Measurements from ENCODE around the gene UBE4B.

DNA sequence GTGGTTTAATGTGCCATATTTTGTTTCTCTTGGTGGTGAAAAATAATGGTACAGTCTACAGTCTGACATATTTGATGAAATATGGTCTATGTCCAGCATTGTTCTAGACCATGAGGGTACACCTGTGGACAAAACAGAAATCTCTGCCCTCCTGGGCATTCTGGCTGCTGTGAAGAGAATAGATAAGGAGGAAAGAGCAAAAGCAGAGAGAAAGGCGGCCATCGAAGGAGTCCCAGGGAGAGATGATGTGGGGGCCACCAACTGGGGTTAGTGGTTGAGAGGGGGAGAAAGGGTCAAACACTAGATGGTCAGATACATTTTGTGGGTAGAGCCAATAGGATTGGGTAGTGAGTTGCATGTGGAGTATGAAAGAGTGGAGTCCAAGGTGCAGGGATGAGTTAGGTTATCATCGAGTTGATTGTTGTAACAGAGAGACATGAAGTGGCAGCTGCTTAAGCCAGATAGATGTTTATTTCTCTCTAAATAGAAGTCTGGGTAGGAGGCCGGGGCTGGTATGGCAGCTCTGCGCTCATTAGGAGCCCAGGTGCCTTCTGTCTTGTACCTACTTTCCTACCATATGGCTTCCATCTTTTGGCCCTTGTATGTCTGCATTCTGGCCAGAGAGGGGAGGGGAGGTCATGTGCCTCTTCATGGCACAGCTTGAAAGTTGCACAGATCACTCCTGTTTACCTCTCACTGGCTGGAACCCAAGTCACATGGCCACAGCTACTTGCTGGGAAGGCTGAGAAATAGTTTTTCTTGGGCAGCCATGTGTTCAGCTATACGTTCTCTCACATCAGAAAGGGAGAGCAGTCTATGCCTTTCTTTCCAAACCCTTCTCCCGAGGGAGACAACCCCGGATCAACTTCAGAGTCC, 13.0 kb downstream of the UBE4B start:
- TF ChIP-seq, protein P1, sequence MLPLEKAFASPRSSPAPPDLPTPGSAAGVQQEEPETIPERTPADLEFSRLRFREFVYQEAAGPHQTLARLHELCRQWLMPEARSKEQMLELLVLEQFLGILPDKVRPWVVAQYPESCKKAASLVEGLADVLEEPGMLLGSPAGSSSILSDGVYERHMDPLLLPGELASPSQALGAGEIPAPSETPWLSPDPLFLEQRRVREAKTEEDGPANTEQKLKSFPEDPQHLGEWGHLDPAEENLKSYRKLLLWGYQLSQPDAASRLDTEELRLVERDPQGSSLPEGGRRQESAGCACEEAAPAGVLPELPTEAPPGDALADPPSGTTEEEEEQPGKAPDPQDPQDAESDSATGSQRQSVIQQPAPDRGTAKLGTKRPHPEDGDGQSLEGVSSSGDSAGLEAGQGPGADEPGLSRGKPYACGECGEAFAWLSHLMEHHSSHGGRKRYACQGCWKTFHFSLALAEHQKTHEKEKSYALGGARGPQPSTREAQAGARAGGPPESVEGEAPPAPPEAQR (CRISPR knock-in tag; IDR thresholded peaks at IDR 0.05), result no peak
- TF ChIP-seq, protein P2, sequence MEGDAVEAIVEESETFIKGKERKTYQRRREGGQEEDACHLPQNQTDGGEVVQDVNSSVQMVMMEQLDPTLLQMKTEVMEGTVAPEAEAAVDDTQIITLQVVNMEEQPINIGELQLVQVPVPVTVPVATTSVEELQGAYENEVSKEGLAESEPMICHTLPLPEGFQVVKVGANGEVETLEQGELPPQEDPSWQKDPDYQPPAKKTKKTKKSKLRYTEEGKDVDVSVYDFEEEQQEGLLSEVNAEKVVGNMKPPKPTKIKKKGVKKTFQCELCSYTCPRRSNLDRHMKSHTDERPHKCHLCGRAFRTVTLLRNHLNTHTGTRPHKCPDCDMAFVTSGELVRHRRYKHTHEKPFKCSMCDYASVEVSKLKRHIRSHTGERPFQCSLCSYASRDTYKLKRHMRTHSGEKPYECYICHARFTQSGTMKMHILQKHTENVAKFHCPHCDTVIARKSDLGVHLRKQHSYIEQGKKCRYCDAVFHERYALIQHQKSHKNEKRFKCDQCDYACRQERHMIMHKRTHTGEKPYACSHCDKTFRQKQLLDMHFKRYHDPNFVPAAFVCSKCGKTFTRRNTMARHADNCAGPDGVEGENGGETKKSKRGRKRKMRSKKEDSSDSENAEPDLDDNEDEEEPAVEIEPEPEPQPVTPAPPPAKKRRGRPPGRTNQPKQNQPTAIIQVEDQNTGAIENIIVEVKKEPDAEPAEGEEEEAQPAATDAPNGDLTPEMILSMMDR (IDR thresholded peaks at IDR 0.05), result no peak
- TF ChIP-seq, protein P3, sequence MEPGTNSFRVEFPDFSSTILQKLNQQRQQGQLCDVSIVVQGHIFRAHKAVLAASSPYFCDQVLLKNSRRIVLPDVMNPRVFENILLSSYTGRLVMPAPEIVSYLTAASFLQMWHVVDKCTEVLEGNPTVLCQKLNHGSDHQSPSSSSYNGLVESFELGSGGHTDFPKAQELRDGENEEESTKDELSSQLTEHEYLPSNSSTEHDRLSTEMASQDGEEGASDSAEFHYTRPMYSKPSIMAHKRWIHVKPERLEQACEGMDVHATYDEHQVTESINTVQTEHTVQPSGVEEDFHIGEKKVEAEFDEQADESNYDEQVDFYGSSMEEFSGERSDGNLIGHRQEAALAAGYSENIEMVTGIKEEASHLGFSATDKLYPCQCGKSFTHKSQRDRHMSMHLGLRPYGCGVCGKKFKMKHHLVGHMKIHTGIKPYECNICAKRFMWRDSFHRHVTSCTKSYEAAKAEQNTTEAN (CRISPR knock-in tag; IDR thresholded peaks at IDR 0.05), result no peak
- TF ChIP-seq, protein P4, sequence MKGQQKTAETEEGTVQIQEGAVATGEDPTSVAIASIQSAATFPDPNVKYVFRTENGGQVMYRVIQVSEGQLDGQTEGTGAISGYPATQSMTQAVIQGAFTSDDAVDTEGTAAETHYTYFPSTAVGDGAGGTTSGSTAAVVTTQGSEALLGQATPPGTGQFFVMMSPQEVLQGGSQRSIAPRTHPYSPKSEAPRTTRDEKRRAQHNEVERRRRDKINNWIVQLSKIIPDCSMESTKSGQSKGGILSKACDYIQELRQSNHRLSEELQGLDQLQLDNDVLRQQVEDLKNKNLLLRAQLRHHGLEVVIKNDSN (CRISPR knock-in tag; IDR thresholded peaks at IDR 0.05), result no peak; the same call in 1 of the 2 replicates
- TF ChIP-seq, protein P5, sequence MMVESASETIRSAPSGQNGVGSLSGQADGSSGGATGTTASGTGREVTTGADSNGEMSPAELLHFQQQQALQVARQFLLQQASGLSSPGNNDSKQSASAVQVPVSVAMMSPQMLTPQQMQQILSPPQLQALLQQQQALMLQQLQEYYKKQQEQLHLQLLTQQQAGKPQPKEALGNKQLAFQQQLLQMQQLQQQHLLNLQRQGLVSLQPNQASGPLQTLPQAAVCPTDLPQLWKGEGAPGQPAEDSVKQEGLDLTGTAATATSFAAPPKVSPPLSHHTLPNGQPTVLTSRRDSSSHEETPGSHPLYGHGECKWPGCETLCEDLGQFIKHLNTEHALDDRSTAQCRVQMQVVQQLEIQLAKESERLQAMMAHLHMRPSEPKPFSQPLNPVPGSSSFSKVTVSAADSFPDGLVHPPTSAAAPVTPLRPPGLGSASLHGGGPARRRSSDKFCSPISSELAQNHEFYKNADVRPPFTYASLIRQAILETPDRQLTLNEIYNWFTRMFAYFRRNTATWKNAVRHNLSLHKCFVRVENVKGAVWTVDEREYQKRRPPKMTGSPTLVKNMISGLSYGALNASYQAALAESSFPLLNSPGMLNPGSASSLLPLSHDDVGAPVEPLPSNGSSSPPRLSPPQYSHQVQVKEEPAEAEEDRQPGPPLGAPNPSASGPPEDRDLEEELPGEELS (CRISPR knock-in tag; IDR thresholded peaks at IDR 0.05), result no peak
- TF ChIP-seq ZNF219 (CRISPR knock-in tag; IDR thresholded peaks at IDR 0.05; ENCODE audit: borderline replicate concordance) (no peak), TP53 (CRISPR knock-in tag; IDR thresholded peaks at IDR 0.05) (no peak)
- TF ChIP-seq, protein P6, sequence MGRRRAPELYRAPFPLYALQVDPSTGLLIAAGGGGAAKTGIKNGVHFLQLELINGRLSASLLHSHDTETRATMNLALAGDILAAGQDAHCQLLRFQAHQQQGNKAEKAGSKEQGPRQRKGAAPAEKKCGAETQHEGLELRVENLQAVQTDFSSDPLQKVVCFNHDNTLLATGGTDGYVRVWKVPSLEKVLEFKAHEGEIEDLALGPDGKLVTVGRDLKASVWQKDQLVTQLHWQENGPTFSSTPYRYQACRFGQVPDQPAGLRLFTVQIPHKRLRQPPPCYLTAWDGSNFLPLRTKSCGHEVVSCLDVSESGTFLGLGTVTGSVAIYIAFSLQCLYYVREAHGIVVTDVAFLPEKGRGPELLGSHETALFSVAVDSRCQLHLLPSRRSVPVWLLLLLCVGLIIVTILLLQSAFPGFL (CRISPR knock-in tag; IDR thresholded peaks at IDR 0.05; ENCODE audit: borderline replicate concordance), result no peak

Measured in WTC11 (cell line).